ENCODE results near the gene CD38.

The CD38 gene

DNA sequence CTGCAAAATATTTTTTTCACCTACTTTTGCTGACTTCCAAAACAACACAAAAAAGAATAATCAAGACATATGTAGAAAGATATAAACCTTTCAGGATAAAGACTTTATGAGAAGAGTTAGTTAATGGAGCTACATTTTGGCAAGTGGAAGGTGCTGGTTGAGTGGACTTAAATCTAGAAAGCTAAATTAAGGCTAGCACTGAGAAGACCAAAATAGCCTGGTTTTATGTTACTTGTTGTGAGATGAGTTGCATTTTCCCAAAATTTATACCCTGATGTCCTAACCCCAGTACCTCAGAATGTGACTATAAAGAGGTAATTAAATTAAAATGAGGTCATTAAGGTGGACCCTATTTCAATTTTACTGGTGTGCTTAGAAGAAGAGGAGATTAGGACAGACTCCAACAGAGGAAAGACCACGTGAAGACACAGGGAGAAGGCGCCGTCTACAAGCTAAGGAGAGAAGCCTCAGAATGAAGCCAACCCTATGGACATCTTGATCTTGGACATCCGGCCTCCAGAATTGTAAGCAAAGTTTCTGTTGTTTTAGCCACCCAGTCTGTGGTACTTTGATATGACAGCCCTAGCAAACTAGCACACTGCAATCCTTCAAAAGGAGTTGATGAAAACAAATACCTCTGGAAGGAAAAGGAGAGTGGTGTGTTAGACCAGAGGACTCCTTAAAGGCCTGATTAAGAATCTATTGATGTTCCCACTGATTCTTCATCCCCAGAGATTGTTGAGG lies 93.0 kb downstream of the CD38 start:
- H3K9me3 Mint-ChIP-seq: no peaks in the 10 kb centered on the region
- H3K27me3 Mint-ChIP-seq (ENCODE audit: low read depth): peaks cover 9% of the 10 kb centered on the region
- no peak for DNase-seq (ENCODE audit: low spot score)
- no peaks in the 10 kb centered on the region for H3K4me1 Mint-ChIP-seq (ENCODE audit: low read depth)
- no peak overlapping the region for H3K27ac Mint-ChIP-seq
- H3K4me3 Mint-ChIP-seq: no peak overlapping the region
- no peaks in the 10 kb centered on the region for H3K36me3 Mint-ChIP-seq (ENCODE audit: low read depth)

DNA sequence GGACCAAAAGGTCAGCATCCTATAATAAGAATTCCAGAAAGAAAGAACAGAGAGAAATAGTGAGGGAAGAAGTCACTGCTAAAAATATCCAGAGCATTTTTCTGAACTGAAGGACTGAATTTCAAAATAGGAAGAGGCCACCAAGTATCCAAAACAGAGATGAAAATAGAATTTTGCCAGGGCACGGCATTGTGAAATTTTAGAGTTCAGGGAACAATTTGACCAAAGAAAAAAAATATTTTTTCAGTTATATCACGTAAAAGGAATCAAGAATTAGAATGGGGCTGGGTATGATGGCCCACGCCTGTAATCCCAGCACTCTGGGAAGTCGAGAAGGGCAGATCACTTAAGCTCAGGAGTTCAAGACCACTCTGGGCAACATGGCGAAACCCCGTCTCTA lies 95.0 kb downstream of the CD38 start:
- Mint-ChIP-seq H3K4me1 (ENCODE audit: low read depth) (no peaks in the 10 kb centered on the region), H3K4me3 (no peak overlapping the region)

DNA sequence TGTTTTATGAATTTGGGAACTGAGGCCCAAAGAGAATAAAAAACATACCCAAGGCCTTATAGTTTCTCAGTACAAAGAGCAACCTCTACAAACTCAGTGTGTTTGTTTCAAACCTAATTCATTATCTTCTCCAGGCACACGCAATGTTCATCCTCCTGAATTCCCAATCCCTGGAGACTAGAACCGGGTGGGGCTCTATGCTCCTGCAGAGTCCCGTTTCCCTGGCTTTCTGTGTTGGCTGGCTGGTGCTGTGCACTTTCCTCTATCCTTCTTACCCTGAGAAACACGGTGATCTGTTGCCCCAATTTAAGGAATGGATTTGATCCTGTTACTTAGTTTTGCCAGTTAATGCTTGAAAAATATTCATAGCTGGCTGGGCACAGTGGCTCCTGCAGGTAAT lies 96.5 kb downstream of the CD38 start:
- H3K36me3 Mint-ChIP-seq (ENCODE audit: low read depth): no peaks in the 10 kb centered on the region
- peaks cover 11% of the 10 kb centered on the region for H3K9me3 Mint-ChIP-seq
- H3K27ac Mint-ChIP-seq: no peak overlapping the region
- no peaks in the 10 kb centered on the region for H3K4me1 Mint-ChIP-seq (ENCODE audit: low read depth)
- no peak overlapping the region for H3K4me3 Mint-ChIP-seq
- peaks cover 11% of the 10 kb centered on the region for H3K27me3 Mint-ChIP-seq (ENCODE audit: low read depth)
- no peak for DNase-seq (ENCODE audit: low spot score)

More for the DNA sequence above, 95.0 kb downstream of the CD38 start:
- no peak for DNase-seq (ENCODE audit: low spot score)
- H3K27me3 Mint-ChIP-seq (ENCODE audit: low read depth): peaks cover 11% of the 10 kb centered on the region
- peaks cover 8% of the 10 kb centered on the region for H3K9me3 Mint-ChIP-seq
- no peak overlapping the region for H3K27ac Mint-ChIP-seq
- H3K36me3 Mint-ChIP-seq (ENCODE audit: low read depth): no peaks in the 10 kb centered on the region

DNA sequence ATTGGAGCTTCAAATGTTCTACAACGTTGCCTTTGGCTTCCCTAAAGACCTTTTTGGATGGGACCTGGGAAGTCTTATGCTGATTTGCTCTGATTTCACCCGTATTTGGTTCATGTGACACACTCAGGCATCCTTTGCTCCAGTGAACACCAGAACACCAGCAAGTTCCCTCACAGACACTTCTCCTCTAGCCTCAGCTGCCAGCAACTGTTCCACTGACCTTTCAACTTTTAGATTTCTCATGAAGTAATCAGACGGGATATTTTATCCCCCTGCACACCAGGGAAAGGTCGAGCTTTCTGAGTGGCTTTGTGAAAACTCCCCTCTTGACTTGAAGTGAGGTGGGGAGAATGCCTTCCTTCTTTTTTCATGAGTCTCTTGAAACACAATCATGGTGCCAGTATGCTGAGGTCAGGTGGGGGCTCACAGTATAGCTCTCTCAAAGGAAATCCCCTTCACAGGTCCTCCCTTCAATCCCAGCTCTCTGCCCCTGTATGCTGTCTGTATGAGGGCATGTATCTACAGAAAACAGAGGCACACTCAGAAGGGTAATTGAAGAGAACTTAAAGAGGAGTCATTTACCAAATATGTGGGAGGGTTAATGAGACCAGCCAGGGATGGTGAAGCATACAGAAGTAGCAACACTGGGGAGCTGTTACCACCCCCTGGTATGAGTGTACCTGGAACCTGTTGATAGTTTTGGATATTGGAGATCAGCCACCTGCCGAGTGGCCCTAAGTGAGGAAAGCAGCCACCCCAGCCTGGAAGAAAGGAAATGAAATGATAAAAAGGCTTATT lies 97.7 kb downstream of the CD38 start:
- Mint-ChIP-seq H3K9me3 (peaks cover 11% of the 10 kb centered on the region), H3K27ac (no peak overlapping the region), H3K36me3 (ENCODE audit: low read depth) (no peaks in the 10 kb centered on the region), H3K4me3 (no peak overlapping the region), H3K4me1 (ENCODE audit: low read depth) (no peaks in the 10 kb centered on the region), H3K27me3 (ENCODE audit: low read depth) (peaks cover 8% of the 10 kb centered on the region)
- no peak for DNase-seq (ENCODE audit: low spot score)

DNA sequence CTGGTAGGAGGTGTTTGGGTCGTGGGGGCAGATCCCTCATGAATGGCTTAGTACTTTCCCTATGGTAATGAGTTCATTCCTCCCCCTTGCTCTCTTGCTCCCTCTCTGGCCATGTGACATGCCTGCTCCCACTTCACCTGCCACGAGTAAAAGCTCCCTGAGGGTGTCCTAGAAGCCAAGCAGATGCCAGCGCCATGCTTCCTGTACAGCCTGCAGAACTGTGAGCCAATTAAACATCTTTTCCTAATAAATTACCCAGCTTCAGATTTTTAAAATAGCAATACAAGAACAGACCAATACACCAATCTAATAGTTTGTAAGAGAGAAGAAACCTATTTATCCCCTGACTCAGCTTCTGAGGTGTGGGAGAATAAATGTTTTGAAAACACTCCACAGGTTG lies 99.9 kb downstream of the CD38 start:
- Mint-ChIP-seq H3K4me1 (ENCODE audit: low read depth) (no peaks in the 10 kb centered on the region), H3K27me3 (ENCODE audit: low read depth) (peaks cover 6% of the 10 kb centered on the region), H3K9me3 (peaks cover 11% of the 10 kb centered on the region), H3K4me3 (no peak overlapping the region), H3K36me3 (ENCODE audit: low read depth) (no peaks in the 10 kb centered on the region), H3K27ac (no peak overlapping the region)
- DNase-seq (ENCODE audit: low spot score): no peak

DNA sequence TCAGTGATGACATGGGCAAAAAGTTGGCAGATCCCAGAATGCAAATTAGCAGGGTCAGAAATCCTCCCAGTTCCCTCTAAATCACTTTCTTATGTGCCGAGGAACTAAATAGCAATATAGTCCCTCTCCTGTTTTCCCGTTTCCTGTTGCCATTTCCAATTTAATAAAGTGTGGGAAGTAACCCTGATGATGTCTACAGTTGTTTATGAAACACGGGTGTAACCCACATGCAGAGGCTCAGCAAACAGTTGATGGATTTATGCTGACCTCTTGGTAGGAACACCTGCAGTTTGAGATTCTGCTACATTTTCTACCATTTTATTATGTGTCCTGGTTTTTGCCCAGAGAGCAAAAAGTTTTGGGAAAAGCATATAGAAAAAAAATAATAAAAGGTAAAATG lies 103.7 kb downstream of the CD38 start:
- Mint-ChIP-seq H3K27ac (no peak overlapping the region), H3K36me3 (ENCODE audit: low read depth) (no peaks in the 10 kb centered on the region), H3K27me3 (ENCODE audit: low read depth) (peaks cover 14% of the 10 kb centered on the region), H3K4me3 (no peak overlapping the region), H3K9me3 (peaks cover 11% of the 10 kb centered on the region), H3K4me1 (ENCODE audit: low read depth) (no peaks in the 10 kb centered on the region)
- DNase-seq (ENCODE audit: low spot score): no peak

DNA sequence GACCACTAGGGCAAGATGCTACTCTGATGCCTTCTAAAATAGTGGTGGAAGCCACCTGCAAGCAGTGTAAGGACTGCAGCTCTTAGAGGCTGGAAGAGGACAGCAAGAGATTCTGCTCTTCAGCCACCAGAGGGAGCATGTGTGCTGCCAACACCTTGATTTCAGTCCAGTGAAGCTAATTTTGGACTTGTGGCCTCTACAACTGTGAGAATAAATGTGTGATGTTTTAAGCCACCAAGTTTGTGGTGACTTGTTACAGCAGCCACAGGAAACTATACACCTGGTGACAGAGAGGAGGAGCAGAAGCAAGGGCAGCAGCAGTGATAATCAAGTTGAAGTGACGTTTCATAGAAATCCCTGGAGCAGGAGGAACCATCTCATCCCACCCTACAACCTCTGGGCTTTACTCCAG lies 104.6 kb downstream of the CD38 start:
- peaks cover 14% of the 10 kb centered on the region for H3K27me3 Mint-ChIP-seq (ENCODE audit: low read depth)
- H3K4me1 Mint-ChIP-seq (ENCODE audit: low read depth): no peaks in the 10 kb centered on the region
- no peaks in the 10 kb centered on the region for H3K36me3 Mint-ChIP-seq (ENCODE audit: low read depth)
- no peak overlapping the region for H3K27ac Mint-ChIP-seq
- no peak overlapping the region for H3K4me3 Mint-ChIP-seq
- DNase-seq (ENCODE audit: low spot score): peak; percentile 35
- H3K9me3 Mint-ChIP-seq: peaks cover 7% of the 10 kb centered on the region

DNA sequence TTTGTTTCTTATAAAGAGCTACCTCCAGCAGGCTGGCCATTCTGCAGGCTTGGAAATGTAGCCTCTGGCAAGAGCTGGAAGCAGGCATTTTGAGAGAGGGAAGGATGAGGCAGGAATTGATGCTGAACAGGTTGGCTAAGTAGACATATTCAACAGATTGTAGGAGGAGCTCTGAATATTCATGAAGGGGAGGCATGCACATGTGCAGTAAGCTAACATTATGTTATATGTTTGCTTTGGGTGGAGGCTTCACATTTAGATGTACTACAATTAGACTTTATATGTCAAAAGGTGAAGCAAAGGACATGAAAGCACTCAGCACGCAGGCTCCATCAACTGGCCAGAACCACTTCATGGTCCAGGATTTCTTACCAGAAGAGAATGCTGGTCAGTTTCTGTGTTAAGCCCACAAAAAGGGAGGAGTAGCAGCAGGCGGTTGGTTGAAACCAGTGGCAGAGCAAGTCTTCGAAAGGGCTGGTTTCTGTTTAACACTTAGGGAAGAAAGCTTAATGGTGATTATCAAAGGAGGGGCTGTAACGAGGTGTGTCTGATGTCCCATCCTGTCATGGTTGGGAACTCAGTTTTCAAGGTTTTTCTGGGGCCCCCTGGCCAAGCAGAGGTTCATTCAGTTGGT lies 105.6 kb downstream of the CD38 start:
- H3K27me3 Mint-ChIP-seq (ENCODE audit: low read depth): peaks cover 14% of the 10 kb centered on the region
- H3K9me3 Mint-ChIP-seq: no peaks in the 10 kb centered on the region
- no peak for DNase-seq (ENCODE audit: low spot score)
- no peak overlapping the region for H3K4me3 Mint-ChIP-seq
- H3K36me3 Mint-ChIP-seq (ENCODE audit: low read depth): no peaks in the 10 kb centered on the region
- no peaks in the 10 kb centered on the region for H3K4me1 Mint-ChIP-seq (ENCODE audit: low read depth)
- no peak overlapping the region for H3K27ac Mint-ChIP-seq

DNA sequence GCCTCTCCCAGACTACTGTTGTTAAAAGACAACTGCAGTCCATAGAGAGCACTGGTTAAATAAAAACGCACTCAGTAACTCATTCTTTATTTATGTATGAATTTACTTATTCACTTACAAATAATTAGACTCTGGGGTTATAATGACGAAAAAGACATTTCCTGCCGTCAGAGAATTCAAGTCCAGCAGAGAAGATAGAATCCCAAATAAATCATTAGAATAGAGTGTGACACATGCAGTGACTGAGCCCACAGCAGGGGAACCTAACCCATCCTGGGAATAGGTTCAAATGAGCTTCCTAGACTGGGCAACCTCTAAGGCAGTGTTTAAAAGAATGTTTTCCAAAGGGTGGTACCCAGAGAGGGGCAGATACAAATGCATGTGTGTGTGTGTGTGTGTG lies 106.5 kb downstream of the CD38 start:
- Mint-ChIP-seq H3K4me1 (ENCODE audit: low read depth) (no peaks in the 10 kb centered on the region), H3K4me3 (no peak overlapping the region), H3K9me3 (no peaks in the 10 kb centered on the region), H3K36me3 (ENCODE audit: low read depth) (no peaks in the 10 kb centered on the region), H3K27ac (no peak overlapping the region), H3K27me3 (ENCODE audit: low read depth) (peaks cover 14% of the 10 kb centered on the region)
- DNase-seq (ENCODE audit: low spot score): no peak

DNA sequence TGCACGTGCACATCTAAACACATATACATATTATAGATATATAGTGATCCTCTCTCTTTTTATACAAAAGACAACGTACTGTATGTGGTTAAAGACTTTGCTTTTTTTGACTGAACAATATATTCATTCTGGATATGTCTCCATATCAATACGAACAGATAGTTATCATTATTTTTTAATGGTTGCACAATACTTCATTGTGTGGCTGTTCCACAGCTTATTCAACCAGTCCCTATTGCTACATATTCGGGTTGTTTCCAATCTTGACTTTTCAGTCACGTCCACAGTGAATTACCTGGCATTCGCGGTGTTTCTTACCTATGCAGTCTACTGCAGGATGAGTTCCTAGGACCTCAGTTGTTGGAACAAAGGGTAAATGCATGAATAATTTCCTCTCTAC lies 107.3 kb downstream of the CD38 start:
- Mint-ChIP-seq H3K27me3 (ENCODE audit: low read depth) (peaks cover 14% of the 10 kb centered on the region), H3K9me3 (no peaks in the 10 kb centered on the region), H3K4me1 (ENCODE audit: low read depth) (no peaks in the 10 kb centered on the region), H3K36me3 (ENCODE audit: low read depth) (no peaks in the 10 kb centered on the region), H3K27ac (no peak overlapping the region), H3K4me3 (no peak overlapping the region)
- DNase-seq (ENCODE audit: low spot score): no peak

DNA sequence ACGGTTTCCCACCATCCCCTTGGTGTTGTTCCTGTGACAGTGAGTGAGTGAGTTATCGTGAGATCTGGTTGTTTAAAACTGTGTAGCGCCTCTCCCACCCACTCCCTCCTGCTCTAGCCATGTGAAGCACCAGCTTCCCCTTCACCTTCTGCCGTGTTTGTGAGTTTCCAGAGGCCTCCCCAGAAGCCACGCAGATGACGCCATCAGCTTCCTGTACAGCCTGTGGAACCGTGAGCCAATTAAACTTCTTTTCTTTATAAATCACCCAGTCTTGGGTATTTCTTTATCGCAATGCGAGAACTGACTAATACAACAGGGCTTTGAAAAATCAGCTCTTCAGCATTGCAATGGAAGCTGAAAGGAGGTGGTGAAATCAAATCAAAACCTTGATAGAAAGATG lies 110.4 kb downstream of the CD38 start:
- no peak overlapping the region for H3K4me3 Mint-ChIP-seq
- H3K27ac Mint-ChIP-seq: no peak overlapping the region
- DNase-seq (ENCODE audit: low spot score): no peak
- H3K4me1 Mint-ChIP-seq (ENCODE audit: low read depth): no peaks in the 10 kb centered on the region
- no peaks in the 10 kb centered on the region for H3K9me3 Mint-ChIP-seq
- H3K36me3 Mint-ChIP-seq (ENCODE audit: low read depth): no peaks in the 10 kb centered on the region
- peaks cover 6% of the 10 kb centered on the region for H3K27me3 Mint-ChIP-seq (ENCODE audit: low read depth)

DNA sequence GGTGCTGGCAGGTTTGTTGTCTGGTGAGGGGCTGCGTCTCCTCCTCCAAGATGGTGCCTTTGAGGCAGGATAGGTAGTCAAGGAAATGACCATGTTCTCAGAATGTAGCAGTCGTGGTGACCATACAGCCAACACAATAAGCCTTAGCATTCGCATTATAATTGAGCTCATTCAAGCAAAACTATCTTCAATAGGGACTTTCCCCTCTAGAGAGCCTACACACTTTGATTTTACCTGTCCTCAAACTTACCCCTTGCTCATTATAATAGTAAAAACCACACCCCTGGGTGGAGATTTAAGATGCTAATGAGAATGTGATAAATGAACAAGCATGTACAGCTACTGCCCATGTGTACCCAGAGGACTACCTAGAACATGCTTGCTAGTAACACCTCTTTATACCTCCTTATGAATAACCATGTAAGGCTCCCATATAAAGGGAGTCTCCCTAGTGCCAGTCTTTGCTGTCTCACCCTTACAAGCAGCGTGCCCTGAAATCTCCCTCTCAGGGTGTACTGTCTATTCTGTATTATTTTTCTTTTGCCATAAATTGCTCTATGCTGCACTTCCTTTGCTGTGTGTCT lies 112.2 kb downstream of the CD38 start:
- Mint-ChIP-seq H3K27ac (no peak overlapping the region), H3K4me3 (no peak overlapping the region), H3K9me3 (no peaks in the 10 kb centered on the region), H3K4me1 (ENCODE audit: low read depth) (no peaks in the 10 kb centered on the region), H3K36me3 (ENCODE audit: low read depth) (no peaks in the 10 kb centered on the region), H3K27me3 (ENCODE audit: low read depth) (peaks cover 5% of the 10 kb centered on the region)
- no peak for DNase-seq (ENCODE audit: low spot score)

DNA sequence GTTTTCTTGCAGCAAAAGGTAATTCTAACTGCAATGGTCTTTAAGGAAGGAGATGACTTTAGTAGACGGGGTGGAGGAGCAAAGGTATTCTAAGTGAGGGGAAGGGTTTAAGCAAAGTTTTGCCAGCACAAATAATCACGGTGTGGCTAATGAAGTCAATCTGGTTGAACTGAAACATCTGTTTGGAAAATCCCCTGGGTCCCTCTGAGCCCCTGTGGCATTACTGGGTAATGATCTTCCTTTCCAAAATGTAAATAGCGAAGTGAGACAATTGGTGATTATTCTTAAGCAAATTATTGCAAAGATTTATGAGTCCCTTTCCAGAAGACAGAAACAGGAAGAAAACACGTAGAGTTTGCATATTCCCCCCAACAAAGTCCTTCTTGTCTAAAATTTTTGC lies 113.2 kb downstream of the CD38 start:
- Mint-ChIP-seq H3K4me3 (no peak overlapping the region), H3K27ac (no peak overlapping the region), H3K4me1 (ENCODE audit: low read depth) (no peaks in the 10 kb centered on the region), H3K9me3 (no peaks in the 10 kb centered on the region), H3K36me3 (ENCODE audit: low read depth) (no peaks in the 10 kb centered on the region), H3K27me3 (ENCODE audit: low read depth) (peaks cover 13% of the 10 kb centered on the region)
- DNase-seq (ENCODE audit: low spot score): no peak

DNA sequence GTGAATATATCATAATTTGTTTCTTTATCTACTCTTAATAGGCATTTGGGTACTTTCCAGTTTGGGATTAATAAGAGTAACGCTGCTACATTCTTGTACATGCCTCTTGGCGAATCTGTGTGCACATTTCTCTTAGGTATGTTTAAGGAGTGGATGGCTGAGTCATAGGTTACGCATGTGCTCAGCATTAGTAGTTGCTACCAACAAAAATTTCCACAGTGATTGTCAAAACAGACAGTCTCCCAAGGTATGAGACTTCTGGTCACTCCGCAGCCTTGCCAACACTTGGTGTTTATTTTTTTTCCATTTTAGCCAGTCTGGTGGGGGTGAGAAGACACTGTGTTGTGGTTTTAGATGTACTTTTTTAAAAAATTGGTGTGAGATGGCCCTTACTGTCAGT lies 115.8 kb downstream of the CD38 start:
- H3K4me1 Mint-ChIP-seq (ENCODE audit: low read depth): no peaks in the 10 kb centered on the region
- no peak overlapping the region for H3K4me3 Mint-ChIP-seq
- H3K36me3 Mint-ChIP-seq (ENCODE audit: low read depth): no peaks in the 10 kb centered on the region
- peaks cover 22% of the 10 kb centered on the region for H3K27me3 Mint-ChIP-seq (ENCODE audit: low read depth)
- no peak for DNase-seq (ENCODE audit: low spot score)
- H3K27ac Mint-ChIP-seq: no peak overlapping the region
- H3K9me3 Mint-ChIP-seq: no peaks in the 10 kb centered on the region
